GM13976 (cell line): Measurements from ENCODE around the gene ZBED3.
"Not testable (repeated sequence)": the region's sequence is repeated elsewhere in the genome, so short reads cannot be mapped to it uniquely, and the experiment has no call there.

Source experiments
- DNase-seq: peaks from one replicate; pipeline ENCODE4 v3.0.0; 2012; ENCODE audit warnings: low spot score
- in situ Hi-C: fragments of 300-500 bp; cut with MboI; formaldehyde crosslinking; loops from one replicate; pipeline ENCODE4 v1.12.0; 2022; ENCODE audit warnings: low sequenced_read_pairs, mixed read lengths, inconsistent platforms; ENCODE audit not compliant: unreplicated experiment
- TF ChIP-seq, protein P1 (sequence below): IDR thresholded peaks from 2 replicates; pipeline ENCODE4 v1.5.1; 2012; ENCODE audit warnings: borderline replicate concordance, mild to moderate bottlenecking; ENCODE audit not compliant: insufficient read depth; ENCODE audit errors: extremely low read depth, missing control alignments, control extremely low read depth

Gene ZBED3

DNA sequence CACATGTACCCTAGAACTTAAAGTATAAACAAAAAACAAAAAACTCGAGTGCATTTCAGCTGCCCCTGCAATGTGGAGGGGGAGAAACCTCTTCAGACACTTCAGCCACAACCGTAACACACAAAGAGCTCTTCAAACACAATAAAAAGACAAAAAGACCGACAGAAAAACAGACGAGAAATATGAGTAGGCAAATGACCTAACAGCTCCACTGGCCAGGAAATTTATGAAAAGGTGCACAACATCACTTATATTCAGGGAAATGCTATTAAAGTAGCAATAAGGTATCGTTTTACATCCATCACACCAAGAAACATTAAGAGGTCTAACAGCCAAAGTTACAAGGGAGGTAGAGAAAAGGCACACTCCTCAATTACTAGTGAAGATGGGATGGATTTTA lies 6.2 kb downstream of the ZBED3 start:
- TF ChIP-seq, protein P1, sequence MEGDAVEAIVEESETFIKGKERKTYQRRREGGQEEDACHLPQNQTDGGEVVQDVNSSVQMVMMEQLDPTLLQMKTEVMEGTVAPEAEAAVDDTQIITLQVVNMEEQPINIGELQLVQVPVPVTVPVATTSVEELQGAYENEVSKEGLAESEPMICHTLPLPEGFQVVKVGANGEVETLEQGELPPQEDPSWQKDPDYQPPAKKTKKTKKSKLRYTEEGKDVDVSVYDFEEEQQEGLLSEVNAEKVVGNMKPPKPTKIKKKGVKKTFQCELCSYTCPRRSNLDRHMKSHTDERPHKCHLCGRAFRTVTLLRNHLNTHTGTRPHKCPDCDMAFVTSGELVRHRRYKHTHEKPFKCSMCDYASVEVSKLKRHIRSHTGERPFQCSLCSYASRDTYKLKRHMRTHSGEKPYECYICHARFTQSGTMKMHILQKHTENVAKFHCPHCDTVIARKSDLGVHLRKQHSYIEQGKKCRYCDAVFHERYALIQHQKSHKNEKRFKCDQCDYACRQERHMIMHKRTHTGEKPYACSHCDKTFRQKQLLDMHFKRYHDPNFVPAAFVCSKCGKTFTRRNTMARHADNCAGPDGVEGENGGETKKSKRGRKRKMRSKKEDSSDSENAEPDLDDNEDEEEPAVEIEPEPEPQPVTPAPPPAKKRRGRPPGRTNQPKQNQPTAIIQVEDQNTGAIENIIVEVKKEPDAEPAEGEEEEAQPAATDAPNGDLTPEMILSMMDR, result no peak
- DNase-seq, result no peak
- in situ Hi-C loops, result no loop called here

- in situ Hi-C loops, DNase-seq: not testable (repeated sequence)
Observed at GRCh38 chr5:77080479-77080878, 6.6 kb downstream of the ZBED3 start.

GRCh38 chr5:77077829-77078176 lies 9.3 kb downstream of the ZBED3 start:
- TF ChIP-seq, protein P1, result no peak
- in situ Hi-C loops, result no loop called here
- no peak for DNase-seq

DNA sequence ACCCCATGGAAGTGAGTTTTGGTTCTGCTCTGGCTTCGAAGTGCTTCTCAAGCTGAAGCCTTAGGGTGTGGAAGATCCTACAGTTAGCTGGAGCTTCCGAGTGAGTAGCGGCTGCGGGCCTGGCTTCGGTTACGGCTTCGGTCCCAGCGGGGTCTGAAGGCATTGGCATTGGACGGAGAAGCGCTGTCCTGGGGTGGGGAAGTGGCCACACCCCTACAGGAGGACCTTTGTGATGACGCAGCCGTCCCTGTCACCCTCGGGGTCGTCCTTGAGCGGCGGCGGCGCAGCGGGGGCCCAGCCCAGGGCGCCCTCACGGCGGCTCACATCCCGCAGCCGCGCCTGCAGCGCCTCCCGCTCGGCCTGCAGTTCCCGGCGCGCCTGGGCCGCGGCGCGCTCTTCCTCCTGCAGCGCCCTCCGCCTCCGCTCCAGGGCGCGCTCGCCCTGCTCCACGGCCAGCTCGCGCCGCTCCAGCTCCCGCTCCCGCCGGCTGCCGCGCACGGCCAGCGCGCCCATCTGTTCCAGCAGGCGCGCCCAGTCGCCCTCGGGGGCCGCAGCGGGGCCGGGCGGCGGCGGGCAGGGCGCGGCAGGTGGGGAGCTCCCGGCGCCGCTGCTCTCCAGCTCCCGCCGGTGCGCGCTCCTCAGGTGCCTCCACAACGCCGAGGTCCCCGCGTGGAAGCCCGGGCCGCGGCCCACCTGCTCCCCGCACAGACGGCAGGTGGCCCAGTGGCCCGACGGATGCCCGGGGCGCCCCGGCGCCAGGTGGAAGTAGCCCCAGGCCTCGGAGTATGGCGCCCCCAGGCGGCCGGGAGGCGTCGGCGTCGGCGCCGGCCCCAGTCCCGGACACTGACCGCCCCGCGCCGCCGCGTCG lies 9.9 kb downstream of the ZBED3 start:
- DNase-seq, result peak; percentile 90
- TF ChIP-seq, protein P1, result peak; percentile 88
- in situ Hi-C loops, result no loop called here

- in situ Hi-C loops, result no loop called here
- DNase-seq, result no peak
- TF ChIP-seq, protein P1, result no peak
Observed at GRCh38 chr5:77074745-77075144, 12.3 kb downstream of the ZBED3 start.

DNA sequence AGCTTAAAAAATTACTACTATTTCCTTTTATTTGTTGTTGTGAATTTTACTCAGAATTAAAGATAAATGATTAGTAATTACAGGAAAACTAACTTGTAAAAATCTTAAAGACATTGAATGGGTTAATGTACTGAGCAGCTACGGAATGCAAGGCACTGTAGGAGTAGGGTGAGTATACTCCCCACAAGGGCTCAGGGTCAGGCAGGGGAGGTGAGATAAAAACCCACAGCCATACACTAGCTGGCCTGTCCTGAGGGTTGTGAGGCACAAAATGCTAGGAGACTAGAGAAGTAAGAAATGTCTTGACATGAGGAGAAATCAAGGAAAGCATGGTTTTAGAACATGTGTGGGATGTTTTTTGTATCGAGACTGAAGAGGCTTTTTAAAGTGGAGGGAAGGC lies 13.4 kb downstream of the ZBED3 start:
- in situ Hi-C loops, result no loop called here
- DNase-seq, result no peak
- TF ChIP-seq, protein P1, result no peak

- TF ChIP-seq, protein P1, result no peak
- no peak for DNase-seq
- in situ Hi-C loops, result no loop called here
Observed at GRCh38 chr5:77066823-77067442, 20.2 kb downstream of the ZBED3 start.
